ENCODE data around the gene EPHB1. TPM values are rescaled to one million over a fixed set of nuclear protein-coding genes. Genes with fewer than 3 reads are reported as not detected.

The EPHB1 gene
- total RNA-seq, 4 donors from 2014 or later: 1.00 to 8.9 (median 4.5) TPM

GRCh38 chr3:135141160-135141559 is 346.1 kb downstream of the EPHB1 start:
- H3K36me3 ChIP-seq: no peaks in the 10 kb centered on the region
- intact Hi-C loops (cut with DNase I; ENCODE audit: low total_unique reads): loop anchor here (10.0 kb wide), 2 partner anchors 194 to 496 kb away; no protein-coding TSS in a partner anchor
- no peaks in the 10 kb centered on the region for H3K9me3 ChIP-seq
- no peak overlapping the region for H3K4me3 ChIP-seq
- no peak for ATAC-seq
- in situ Hi-C loops (cut with MboI; ENCODE audit: low sequenced_read_pairs in 4 of 4): no loop called here
- H3K4me1 ChIP-seq: peaks cover 26 to 27% of the 10 kb centered on the region in 2 donors
- no peaks in the 10 kb centered on the region for H3K27me3 ChIP-seq
- no peak for TF ChIP-seq POLR2A (IDR thresholded peaks at IDR 0.05)
- TF ChIP-seq CTCF (IDR thresholded peaks at IDR 0.05 in 4 of 5, conservative IDR thresholded peaks at IDR 0.05 in 1 of 5): no peak
- DNase-seq: no peak
- no peak overlapping the region for H3K27ac ChIP-seq

GRCh38 chr3:135141672-135142071 is 346.6 kb downstream of the EPHB1 start:
- DNase-seq (no peak), ATAC-seq (no peak)
- in situ Hi-C loops (cut with MboI; ENCODE audit: low sequenced_read_pairs in 4 of 4) (no loop called here), intact Hi-C loops (cut with DNase I; ENCODE audit: low total_unique reads) (loop anchor here (10.0 kb wide), 2 partner anchors 193 to 497 kb away; no protein-coding TSS in a partner anchor)
- no peaks in the 10 kb centered on the region for H3K36me3 ChIP-seq
- no peaks in the 10 kb centered on the region for H3K27me3 ChIP-seq
- peaks cover 21 to 23% of the 10 kb centered on the region in 2 donors for H3K4me1 ChIP-seq
- TF ChIP-seq POLR2A (IDR thresholded peaks at IDR 0.05) (no peak), CTCF (IDR thresholded peaks at IDR 0.05 in 4 of 5, conservative IDR thresholded peaks at IDR 0.05 in 1 of 5) (no peak)
- H3K4me3 ChIP-seq: no peak overlapping the region
- H3K9me3 ChIP-seq: no peaks in the 10 kb centered on the region
- no peak overlapping the region for H3K27ac ChIP-seq

GRCh38 chr3:135142530-135142929 is 347.5 kb downstream of the EPHB1 start:
- TF ChIP-seq CTCF (IDR thresholded peaks at IDR 0.05 in 4 of 5, conservative IDR thresholded peaks at IDR 0.05 in 1 of 5) (no peak), POLR2A (IDR thresholded peaks at IDR 0.05) (no peak)
- no peak for DNase-seq
- intact Hi-C loops (cut with DNase I; ENCODE audit: low total_unique reads) (loop anchor here (10.0 kb wide), 2 partner anchors 192 to 498 kb away; no protein-coding TSS in a partner anchor), in situ Hi-C loops (cut with MboI; ENCODE audit: low sequenced_read_pairs in 4 of 4) (no loop called here)
- Histone ChIP-seq H3K27me3 (no peaks in the 10 kb centered on the region), H3K4me3 (no peak overlapping the region), H3K9me3 (no peaks in the 10 kb centered on the region), H3K4me1 (peaks cover 19 to 20% of the 10 kb centered on the region in 2 donors), H3K27ac (no peak overlapping the region), H3K36me3 (no peaks in the 10 kb centered on the region)
- no peak for ATAC-seq

- Histone ChIP-seq H3K27me3 (no peaks in the 10 kb centered on the region), H3K4me1 (peaks cover 27 to 28% of the 10 kb centered on the region in 2 donors), H3K9me3 (no peaks in the 10 kb centered on the region), H3K36me3 (no peaks in the 10 kb centered on the region), H3K4me3 (no peak overlapping the region), H3K27ac (no peak overlapping the region)
- no peak for TF ChIP-seq CTCF (IDR thresholded peaks at IDR 0.05 in 4 of 5, conservative IDR thresholded peaks at IDR 0.05 in 1 of 5)
- TF ChIP-seq POLR2A (IDR thresholded peaks at IDR 0.05): no peak
- DNase-seq (no peak), ATAC-seq (no peak)
- in situ Hi-C loops (cut with MboI; ENCODE audit: low sequenced_read_pairs in 4 of 4): no loop called here
- intact Hi-C loops (cut with DNase I; ENCODE audit: low total_unique reads): loop anchor here (10.0 kb wide), 2 partner anchors 191 to 499 kb away; no protein-coding TSS in a partner anchor
Measured at GRCh38 chr3:135143474-135143873, 348.4 kb downstream of the EPHB1 start.

GRCh38 chr3:135145581-135145980 is 350.5 kb downstream of the EPHB1 start:
- no peak for ATAC-seq

More at GRCh38 chr3:135145581-135145980, 350.5 kb downstream of the EPHB1 start:
- intact Hi-C loops (cut with DNase I; ENCODE audit: low total_unique reads): loop anchor here (10.0 kb wide), 2 partner anchors 189 to 501 kb away; no protein-coding TSS in a partner anchor
- in situ Hi-C loops (cut with MboI; ENCODE audit: low sequenced_read_pairs in 4 of 4): no loop called here
- no peak overlapping the region for H3K27ac ChIP-seq
- DNase-seq: no peak
- H3K4me1 ChIP-seq: peaks cover 33 to 39% of the 10 kb centered on the region in 2 donors
- H3K4me3 ChIP-seq: no peak overlapping the region
- H3K9me3 ChIP-seq: no peaks in the 10 kb centered on the region
- H3K36me3 ChIP-seq: no peaks in the 10 kb centered on the region
- no peaks in the 10 kb centered on the region for H3K27me3 ChIP-seq
- no peak for TF ChIP-seq CTCF (IDR thresholded peaks at IDR 0.05 in 4 of 5, conservative IDR thresholded peaks at IDR 0.05 in 1 of 5)
- TF ChIP-seq POLR2A (IDR thresholded peaks at IDR 0.05): no peak
